SKM-1 treated with dmso at 0.1 percent for 144 hours (cell line): ENCODE results near the gene CACNA1D.

ENCODE experiments used
- DNase-seq: peaks from one replicate; lab custom pipeline; 2025; ENCODE audit not compliant: unreplicated experiment; lab: John Stamatoyannopoulos, UW

CACNA1D gene

DNA sequence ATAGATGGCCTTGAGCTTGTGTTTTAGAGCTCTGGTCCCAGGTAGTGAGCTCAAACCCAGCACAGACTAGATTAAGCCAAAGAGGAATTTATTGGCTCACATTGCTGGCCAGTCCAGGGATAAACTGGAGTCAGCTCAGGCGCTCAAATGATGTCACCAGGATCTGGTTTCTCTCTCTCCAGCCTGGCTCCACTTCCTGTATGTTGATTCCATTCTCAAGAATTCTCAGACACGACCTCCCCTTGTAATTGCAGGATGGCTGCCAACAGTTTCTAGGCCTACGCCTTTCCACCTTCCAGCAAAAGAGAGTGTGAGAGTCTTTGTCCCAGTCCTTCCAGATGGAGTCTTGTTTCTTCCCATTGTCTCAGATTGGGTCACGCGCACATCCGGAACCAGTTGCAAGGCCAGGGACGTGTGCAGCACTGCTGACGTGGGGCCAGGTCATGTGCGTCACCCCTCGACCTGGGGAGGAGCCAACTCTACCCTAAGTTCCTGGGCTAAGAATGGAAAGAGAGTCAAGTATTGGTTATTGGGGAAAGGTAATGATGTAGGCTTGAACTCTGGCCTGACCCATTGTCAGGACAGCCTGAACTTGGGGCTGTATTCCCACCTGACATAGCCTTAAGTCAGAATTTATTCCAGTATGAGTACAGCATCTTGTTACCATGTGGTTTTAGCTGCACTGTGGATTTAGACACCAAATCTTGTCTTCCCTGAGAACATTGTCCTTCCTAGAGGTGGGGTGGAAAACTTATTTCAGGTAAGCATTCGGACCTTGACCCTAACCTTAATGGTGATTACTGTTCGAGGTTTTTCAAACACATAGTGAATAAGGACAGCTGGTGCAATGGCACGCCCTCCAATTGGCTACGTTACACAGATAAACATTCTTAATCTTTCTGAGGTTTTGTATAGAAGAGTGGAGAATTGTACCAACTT is 31.6 kb downstream of the CACNA1D start:
- no peak for DNase-seq

DNA sequence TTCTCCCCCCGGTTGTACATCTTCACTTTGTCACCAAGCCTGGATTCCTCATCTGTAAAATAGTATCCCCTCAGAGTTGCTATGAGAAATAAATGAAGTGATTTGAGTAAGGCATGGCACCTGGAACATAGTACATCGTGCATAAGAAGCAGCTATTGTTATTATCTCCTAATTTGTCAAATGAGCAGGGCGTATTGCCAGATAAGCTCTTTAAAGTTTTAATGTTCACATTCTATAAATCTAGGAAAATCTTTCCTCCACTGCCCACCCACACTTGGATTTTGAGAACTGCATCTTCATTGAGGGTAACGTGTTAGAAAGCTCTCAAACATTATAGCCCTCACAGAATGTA is 32.3 kb downstream of the CACNA1D start:
- DNase-seq = no peak

DNA sequence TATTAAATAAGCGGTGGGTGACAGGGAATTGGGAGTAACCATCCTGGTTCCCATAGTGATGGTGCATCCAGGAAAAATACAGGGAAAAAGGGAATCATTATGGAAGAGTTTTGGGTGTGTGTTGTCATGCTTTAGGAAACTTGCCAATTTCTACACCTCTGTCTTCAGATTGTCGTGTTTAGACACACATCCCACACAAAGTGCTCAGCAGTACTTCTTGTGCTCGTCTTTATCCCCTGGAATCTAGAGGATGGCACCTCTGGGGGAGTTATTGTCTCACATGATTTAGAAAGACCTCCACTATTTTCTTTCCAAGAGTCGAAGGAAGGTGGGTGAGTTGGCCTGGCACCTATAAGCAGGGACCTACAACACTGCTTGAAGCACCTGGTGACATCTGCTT is 35.8 kb downstream of the CACNA1D start:
- DNase-seq = no peak

GRCh38 chr3:53531749-53532148 is 37.3 kb downstream of the CACNA1D start:
- DNase-seq = no peak

DNA sequence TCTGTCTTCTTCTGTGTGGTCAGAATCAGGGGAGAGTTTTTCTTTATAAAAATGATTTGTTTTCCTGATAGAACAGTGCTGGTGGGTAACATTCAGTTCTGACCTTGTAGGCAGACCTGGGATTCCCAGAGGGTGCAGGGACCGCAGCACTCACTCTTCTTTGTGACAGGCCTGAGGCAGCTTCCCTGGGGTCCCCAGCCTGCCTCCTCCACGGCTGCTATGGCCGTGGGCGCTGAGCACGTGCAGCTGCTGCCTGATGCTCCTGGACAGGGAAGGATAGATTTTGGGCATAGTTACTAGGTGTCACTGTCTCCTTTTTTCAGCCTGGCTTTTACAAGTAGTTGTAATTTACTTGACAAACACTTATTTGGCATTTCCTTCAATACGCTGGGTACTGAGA is 39.1 kb downstream of the CACNA1D start:
- DNase-seq = no peak

DNA sequence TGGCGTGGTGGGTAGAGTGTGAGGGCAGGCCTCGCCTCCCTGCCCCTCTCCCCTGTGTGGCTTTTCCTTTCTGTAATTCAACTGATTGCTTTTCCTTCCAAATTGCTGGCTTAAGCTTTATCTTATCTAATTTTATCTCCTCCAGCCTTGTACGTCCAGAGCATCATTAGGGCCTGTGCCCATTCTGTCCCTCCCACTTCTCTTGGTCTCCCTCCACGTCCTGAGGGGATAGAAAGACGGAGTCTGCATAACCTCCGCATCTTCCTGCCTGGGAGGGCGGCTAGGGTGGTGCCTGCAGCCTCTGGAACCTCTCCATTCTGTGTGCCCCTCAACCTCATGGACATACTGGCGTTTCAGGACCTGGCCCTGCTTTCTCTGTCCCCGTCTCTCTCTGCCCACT is 39.8 kb downstream of the CACNA1D start:
- no peak for DNase-seq

- DNase-seq = no peak
Measured at GRCh38 chr3:53534676-53535400, 40.4 kb downstream of the CACNA1D start.

DNA sequence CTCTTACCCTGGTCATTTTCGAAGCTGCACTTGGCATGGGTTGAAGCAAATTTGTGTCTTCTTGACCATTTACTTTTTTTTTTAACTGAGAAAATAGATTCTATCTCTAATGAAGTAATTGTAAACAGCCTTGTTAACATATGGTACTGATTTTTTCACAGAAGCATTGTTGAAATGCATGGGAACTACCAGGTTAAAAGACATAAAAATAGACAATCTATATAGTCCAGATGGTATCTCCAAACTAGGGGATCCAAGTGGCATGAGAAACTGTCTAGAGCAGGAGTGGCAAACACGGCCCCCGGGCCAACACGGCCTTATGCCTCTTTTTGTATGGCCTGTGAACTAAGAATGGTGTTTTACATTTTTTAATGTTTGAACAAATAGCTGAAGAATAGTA is 41.9 kb downstream of the CACNA1D start:
- no peak for DNase-seq

DNA sequence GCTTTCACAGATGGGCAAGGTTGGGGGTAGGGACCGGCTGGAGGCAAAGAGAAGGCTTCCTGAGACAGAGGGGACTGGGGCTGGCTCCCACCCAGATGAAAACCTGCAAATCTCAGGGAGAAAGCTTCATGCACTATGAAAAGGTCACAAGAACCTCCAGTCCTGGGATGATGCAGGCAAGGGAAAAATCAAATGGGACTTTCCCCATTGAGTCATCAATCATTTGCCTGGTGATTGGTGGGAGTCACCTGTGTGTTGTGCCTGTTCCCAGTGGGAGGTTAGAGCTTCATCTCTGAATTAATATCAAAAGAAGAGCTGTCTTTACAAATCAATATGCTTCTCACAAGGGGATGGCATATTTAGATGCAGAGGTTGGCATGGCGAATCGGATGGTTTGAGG is 49.9 kb downstream of the CACNA1D start:
- no peak for DNase-seq

GRCh38 chr3:53545310-53545995 is 51.0 kb downstream of the CACNA1D start:
- no peak for DNase-seq

GRCh38 chr3:53545996-53546359 is 51.6 kb downstream of the CACNA1D start:
- DNase-seq = no peak

DNA sequence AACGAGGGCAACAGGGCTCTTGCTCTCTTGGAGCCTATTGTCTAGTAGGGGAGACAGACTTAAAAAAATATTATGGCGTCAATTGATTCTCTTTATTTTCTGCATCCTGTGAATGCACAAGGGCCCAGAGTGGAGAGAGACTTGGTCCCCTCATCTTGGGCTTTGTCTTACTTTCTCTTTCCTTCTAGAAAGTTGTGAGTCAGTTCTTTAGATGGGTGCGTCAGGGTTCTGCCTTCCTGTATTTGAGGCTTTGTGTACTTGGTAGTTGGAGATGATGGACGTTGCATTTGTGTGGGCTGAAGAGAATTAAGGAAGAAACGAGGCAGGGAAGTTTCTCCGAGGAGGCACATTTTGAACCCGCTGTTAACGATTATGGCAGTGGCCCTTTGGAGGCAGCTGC is 52.9 kb downstream of the CACNA1D start:
- no peak for DNase-seq

DNA sequence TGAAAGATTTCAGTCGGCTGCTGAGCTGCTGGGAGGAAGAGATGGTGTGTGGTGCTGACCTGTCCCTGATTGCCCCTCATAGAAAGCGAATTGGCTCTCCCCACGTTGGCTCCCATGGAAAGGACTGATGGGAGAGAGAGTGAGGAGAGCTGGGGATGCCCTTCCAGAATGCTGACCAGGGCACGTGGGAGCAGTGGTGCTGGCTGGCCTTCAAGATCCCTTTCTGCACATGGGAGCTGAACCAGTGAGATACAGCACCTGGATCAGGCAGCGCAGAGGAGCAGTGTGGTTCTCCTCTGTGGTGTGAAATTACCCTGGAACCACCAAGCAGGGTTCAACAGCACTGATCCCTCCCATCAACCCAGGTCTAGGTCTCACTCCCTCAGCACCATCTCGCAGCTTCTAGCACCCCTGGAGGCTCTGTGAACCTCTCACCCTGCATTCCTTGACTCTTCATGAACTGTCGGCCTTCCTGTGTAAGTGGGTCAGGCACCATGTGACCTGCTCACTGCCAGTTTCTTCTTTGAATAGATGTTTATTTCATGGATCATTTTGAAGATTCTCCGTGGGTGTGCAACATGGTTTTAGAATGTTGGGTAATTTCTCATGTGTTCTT is 55.7 kb downstream of the CACNA1D start:
- DNase-seq = no peak

GRCh38 chr3:53551324-53551723 is 56.9 kb downstream of the CACNA1D start:
- DNase-seq = no peak

DNA sequence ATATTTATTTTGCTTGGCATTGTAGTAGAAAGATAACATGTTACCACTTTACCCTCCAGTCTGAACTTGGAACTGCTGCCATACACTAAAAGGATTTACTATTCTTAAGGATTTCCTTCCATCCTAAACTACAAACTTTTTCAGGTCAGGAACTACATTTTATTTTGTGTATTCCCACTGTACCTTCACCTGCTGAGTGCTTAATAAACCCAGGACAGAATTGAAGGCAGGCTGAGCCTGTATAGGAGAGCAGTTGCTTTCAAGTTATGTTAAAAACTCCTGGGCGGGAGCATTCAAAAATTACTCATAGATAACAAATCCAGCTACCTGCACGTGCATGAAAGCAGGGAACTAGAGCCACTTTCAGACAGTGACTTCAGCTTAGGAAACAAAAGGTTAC is 58.3 kb downstream of the CACNA1D start:
- no peak for DNase-seq

GRCh38 chr3:53553200-53553599 is 58.8 kb downstream of the CACNA1D start:
- no peak for DNase-seq

DNA sequence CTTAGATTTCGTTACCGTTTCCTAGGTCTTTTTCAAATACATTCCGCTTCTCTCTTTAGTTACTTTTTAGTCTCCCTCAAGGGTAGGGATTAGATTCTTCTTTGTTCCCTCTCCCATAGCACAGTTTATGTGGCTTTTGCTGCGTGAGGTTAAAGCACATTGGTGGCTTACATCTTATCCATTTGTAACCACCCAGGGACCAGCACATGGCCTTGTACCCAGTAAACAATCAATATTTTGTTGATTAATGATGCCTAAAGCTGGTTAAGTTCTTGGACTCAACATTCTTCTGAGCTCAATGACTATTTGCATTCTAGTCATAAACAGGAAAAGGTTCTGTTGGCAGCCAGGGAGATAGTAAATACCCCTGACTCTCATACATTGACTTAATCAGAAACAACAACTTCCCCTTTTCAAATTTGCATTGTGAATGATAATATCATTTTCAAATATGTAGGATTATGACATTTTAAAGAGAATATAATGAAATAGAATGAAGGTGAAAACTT is 60.2 kb downstream of the CACNA1D start:
- no peak for DNase-seq

DNA sequence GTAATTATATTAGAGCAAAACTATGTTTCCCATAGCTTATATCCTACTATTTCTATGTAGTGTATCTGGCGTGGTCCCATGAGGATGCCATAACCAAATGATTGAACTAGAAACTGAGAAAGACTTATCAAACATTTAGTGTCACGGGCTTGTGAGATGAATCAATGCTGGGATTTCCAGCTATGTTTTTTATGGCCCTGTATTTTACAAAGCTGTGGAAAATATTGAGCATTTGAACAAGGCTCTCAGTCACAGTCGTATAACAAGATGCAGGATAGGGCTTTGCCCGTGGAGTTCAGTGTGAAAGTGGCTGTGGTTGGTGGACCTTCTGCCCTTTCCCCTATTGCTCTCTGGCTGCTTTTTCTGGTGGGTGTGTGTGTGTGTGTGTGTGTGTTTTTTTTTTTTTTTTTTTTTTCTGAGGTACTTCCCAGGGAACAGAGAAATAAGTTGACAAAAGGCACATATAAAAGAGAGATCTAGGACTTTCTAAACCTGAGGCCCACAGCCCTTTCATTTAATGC is 60.7 kb downstream of the CACNA1D start:
- DNase-seq = no peak

DNA sequence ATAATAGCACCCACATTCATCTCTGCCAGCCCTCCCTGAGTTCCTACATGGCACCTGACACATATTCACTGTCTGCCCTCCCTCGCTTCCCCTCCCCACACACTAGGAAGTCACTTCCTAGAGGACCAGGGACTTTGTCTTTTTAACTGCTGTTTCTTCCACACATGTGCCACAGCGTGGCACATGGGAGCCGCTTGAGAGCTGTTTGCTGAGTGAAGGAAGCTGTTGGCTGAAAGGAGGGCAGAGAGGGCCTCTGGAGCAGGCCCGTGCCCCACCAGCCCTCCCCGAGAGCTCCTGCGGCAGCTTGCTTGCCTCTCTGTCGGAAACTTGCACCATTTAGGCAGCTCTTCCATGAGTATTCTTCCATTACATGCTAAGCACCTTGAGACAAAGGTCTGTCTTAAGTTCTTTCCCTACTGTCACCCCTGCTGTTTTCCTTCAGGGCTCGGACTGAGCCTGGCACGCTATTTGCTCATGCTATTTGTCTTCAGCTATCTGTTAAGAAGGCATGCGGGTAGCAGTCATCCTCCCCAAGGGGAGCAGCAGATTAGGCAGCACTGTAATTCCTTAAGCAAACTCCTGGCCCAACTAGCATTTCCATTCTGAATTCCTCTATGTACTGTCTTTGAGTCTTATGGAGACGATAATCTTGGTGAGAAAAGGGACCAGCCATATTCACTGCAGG is 72.2 kb downstream of the CACNA1D start:
- no peak for DNase-seq

GRCh38 chr3:53570081-53570480 is 75.7 kb downstream of the CACNA1D start:
- no peak for DNase-seq
